Tibial artery (tissue), 4 donors: ENCODE data around the gene TMA7B.

Source experiments
- DNase-seq, 2 donors: peaks; one replicate each; pipeline ENCODE4 v3.0.0-alpha.2; 2019
- H3K27ac ChIP-seq, 2 donors: fragments of 200-600 bp; sonication (generic) in 1 of 2; 1 replicate in 1 of 2; 2 replicates in 1 of 2; pipeline ENCODE4 v1.5.1; 2018 to 2019; ENCODE audit warnings: mild to moderate bottlenecking in 1 of 2
- H3K27me3 ChIP-seq, 2 donors: fragments of 200-600 bp; sonication (generic) in 1 of 2; one replicate each; pipeline versions ENCODE4 v1.5.1 to v1.6.0; 2016 to 2019
- H3K36me3 ChIP-seq, 3 donors: fragments of 200-600 bp; sonication (generic) in 2 of 3; one replicate each; pipeline ENCODE4 v1.5.1; 2016 to 2019; ENCODE audit warnings: mild to moderate bottlenecking in 2 of 3
- H3K4me1 ChIP-seq, 4 donors: fragments of 200-600 bp; sonication (generic) in 2 of 4; 1 replicate in 3 of 4; 2 replicates in 1 of 4; pipeline ENCODE4 v1.5.1; 2016 to 2019
- H3K4me3 ChIP-seq, 2 donors: fragments of 200-600 bp; sonication (generic) in 1 of 2; 1 replicate in 1 of 2; 2 replicates in 1 of 2; pipeline ENCODE4 v1.5.1; 2018 to 2019; ENCODE audit warnings: mild to moderate bottlenecking in 2 of 2
- H3K9me3 ChIP-seq, 3 donors: fragments of 200-600 bp; sonication (generic) in 1 of 3; one replicate each; pipeline ENCODE4 v1.5.1; 2016 to 2019
- intact Hi-C: fragments of 100-400 bp; cut with DNase I; formaldehyde crosslinking; loops from one replicate; pipeline ENCODE4 v1.15.0; 2023; ENCODE audit warnings: low total_unique reads
- TF ChIP-seq, protein P1 (sequence below), 2 experiments: fragments of 200-600 bp in 1 of 2; fragments of 450-650 bp in 1 of 2; IDR thresholded peaks; one replicate each; pipeline ENCODE4 v1.5.1; 2017 to 2019; ENCODE audit warnings: antibody characterized with exemption in 2 of 2, mild to moderate bottlenecking in 1 of 2, moderate library complexity in 1 of 2

The TMA7B gene

DNA sequence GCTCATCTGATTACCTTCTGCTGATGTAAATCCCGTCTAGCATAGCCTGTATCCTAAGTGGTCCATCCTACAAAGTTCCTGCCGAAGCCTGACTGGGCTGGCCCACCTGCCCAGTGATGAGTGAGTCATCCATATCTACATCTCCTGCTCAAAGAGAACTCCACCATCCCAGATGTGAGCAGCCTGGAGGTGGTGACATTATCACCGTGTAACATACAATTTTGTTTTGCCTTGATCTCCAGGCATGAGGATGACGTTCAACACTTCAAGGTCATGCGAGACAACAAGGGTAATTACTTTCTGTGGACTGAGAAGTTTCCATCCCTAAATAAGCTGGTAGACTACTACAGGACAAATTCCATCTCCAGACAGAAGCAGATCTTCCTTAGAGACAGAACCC, 5.6 kb downstream of the TMA7B start:
- DNase-seq: no peak
- H3K27ac ChIP-seq: no peak overlapping the region
- H3K27me3 ChIP-seq: peaks cover 0 to 47% of the 10 kb centered on the region in 2 donors
- no peaks in the 10 kb centered on the region for H3K9me3 ChIP-seq
- H3K36me3 ChIP-seq: no peaks in the 10 kb centered on the region
- H3K4me3 ChIP-seq: no peak overlapping the region
- intact Hi-C loops: no loop called here
- TF ChIP-seq, protein P1, sequence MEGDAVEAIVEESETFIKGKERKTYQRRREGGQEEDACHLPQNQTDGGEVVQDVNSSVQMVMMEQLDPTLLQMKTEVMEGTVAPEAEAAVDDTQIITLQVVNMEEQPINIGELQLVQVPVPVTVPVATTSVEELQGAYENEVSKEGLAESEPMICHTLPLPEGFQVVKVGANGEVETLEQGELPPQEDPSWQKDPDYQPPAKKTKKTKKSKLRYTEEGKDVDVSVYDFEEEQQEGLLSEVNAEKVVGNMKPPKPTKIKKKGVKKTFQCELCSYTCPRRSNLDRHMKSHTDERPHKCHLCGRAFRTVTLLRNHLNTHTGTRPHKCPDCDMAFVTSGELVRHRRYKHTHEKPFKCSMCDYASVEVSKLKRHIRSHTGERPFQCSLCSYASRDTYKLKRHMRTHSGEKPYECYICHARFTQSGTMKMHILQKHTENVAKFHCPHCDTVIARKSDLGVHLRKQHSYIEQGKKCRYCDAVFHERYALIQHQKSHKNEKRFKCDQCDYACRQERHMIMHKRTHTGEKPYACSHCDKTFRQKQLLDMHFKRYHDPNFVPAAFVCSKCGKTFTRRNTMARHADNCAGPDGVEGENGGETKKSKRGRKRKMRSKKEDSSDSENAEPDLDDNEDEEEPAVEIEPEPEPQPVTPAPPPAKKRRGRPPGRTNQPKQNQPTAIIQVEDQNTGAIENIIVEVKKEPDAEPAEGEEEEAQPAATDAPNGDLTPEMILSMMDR (IDR thresholded peaks at IDR 0.05): no peak
- peaks cover 0 to 8% (median 0%) of the 10 kb centered on the region in 4 donors for H3K4me1 ChIP-seq

DNA sequence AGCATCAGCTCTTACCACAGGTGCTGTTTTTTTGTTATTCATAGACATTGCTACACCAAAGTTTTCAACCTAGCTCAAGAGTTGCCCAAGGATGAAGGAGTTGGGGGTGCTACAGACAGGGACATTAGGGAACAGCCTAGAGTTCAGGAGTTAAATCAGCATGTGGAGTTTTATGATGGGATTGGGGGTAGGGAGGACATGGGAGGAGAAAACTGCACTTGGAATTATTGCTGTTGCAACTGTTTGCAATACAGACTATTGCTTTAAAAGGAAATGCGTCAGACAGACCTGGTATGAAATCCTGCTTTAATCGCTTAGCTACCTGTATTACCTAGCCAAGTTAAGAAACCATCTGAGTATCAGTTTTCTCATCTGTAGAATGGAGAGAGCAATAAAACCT, 6.3 kb downstream of the TMA7B start:
- Histone ChIP-seq H3K27ac (no peak overlapping the region), H3K36me3 (no peaks in the 10 kb centered on the region), H3K4me3 (no peak overlapping the region), H3K27me3 (peaks cover 0 to 48% of the 10 kb centered on the region in 2 donors), H3K4me1 (peaks cover 0 to 8% (median 0%) of the 10 kb centered on the region in 4 donors), H3K9me3 (no peaks in the 10 kb centered on the region)
- DNase-seq: no peak
- intact Hi-C loops: no loop called here
- TF ChIP-seq, protein P1 (IDR thresholded peaks at IDR 0.05): no peak

DNA sequence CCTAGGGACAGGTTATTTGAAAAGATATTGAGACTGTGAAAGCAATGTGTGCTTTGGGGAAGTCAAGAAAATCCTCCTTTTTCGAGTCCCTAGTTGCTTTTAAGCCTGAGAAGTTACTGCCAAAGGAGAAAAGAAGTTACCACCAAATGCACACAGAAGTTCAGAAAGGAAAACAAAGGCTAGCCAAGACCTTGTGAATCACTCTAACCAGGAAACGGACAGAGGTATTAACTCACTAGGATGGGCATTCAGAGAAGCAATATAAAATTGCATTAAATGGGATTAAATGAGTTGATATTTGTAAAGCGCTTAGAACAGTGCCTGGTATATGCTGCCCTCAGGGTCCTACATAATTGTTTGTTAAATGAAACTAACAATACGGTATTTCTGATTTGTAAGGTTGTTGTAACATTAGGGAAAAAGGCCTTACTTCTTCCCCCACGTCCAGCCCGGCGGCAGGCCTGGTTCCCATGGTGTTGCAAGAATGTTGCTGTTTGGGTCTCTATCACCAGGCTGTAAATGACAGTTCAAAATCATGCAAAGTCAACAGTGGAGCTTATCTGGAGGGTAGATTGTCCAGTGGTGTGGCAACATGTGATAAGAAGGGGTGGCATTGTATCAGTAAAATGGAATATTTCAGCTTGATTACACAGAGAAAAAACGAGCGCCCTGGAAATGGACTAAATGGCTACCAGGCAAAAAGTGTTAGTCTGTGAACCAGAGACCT, 7.1 kb downstream of the TMA7B start:
- H3K4me1 ChIP-seq: peaks cover 0 to 8% (median 0%) of the 10 kb centered on the region in 4 donors
- H3K27ac ChIP-seq: no peak overlapping the region
- no peak for DNase-seq
- no peak overlapping the region for H3K4me3 ChIP-seq
- intact Hi-C loops: no loop called here
- peaks cover 0 to 50% of the 10 kb centered on the region in 2 donors for H3K27me3 ChIP-seq
- H3K9me3 ChIP-seq: no peaks in the 10 kb centered on the region
- H3K36me3 ChIP-seq: no peaks in the 10 kb centered on the region
- TF ChIP-seq, protein P1 (IDR thresholded peaks at IDR 0.05): no peak

DNA sequence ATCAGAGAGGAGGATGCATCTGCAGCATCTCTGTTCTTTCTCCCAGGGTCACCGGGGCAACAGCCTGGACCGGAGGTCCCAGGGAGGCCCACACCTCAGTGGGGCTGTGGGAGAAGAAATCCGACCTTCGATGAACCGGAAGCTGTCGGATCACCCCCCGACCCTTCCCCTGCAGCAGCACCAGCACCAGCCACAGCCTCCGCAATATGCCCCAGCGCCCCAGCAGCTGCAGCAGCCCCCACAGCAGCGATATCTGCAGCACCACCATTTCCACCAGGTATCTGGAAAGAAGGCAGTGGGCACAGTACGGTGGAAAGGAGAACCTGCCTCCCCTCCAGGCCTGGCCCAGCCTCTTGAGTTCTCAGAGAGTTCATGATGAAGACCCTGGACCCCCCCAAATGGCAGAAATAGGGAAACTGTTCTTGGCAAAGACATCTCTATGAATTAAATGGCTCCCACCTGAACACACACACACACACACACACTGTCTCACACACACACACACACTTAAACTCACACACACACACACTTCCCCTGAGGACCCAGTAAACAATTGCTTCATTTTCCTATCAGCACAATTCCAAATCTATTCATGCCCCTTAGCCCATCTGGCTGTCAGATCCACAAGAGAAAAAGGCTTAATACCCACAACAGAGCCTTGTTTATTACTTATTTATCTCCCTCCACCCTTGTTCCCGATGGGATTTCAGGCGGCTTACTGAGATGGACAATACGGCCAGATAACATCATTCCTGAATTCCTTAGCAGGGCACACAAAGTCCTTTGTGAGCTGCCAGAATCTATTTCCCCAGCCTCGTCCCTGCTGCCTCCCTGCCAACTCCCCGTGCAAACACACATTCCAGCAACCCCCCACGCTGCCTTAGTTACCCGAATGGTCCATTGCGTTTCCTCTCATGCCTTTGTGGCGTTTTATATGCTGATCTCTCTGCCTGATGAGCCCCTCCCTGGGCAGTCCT, 8.1 kb downstream of the TMA7B start:
- TF ChIP-seq, protein P1 (IDR thresholded peaks at IDR 0.05): no peak
- Histone ChIP-seq H3K36me3 (no peaks in the 10 kb centered on the region), H3K4me3 (no peak overlapping the region), H3K27me3 (peaks cover 0 to 60% of the 10 kb centered on the region in 2 donors), H3K27ac (no peak overlapping the region), H3K4me1 (peaks cover 0 to 11% (median 0%) of the 10 kb centered on the region in 4 donors), H3K9me3 (no peaks in the 10 kb centered on the region)
- intact Hi-C loops: no loop called here
- DNase-seq: no peak

DNA sequence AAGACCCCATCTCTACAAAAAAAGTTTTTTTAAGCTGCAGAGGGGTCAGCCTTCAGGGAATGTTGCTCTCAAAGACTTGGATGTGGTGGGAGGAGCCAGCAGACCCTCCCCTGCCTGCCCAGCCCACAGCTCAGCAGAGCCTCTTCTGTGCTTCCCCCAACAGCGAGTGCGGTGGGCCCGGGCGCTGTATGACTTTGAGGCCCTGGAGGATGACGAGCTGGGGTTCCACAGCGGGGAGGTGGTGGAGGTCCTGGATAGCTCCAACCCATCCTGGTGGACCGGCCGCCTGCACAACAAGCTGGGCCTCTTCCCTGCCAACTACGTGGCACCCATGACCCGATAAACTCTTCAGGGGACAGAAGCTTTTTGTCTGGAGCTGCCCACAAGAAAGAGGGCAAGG, 10.5 kb downstream of the TMA7B start:
- Histone ChIP-seq H3K27ac (no peak overlapping the region), H3K4me3 (no peak overlapping the region), H3K36me3 (no peaks in the 10 kb centered on the region), H3K9me3 (no peaks in the 10 kb centered on the region), H3K4me1 (peaks cover 0 to 12% (median 0%) of the 10 kb centered on the region in 4 donors), H3K27me3 (peaks cover 0 to 68% of the 10 kb centered on the region in 2 donors)
- intact Hi-C loops: no loop called here
- no peak for DNase-seq
- TF ChIP-seq, protein P1 (IDR thresholded peaks at IDR 0.05): no peak
